ENCODE measurements around the gene CCR5AS.
"Not testable (repeated sequence)": the region's sequence is repeated elsewhere in the genome, so short reads cannot be mapped to it uniquely, and the experiment has no call there.

The CCR5AS gene

DNA sequence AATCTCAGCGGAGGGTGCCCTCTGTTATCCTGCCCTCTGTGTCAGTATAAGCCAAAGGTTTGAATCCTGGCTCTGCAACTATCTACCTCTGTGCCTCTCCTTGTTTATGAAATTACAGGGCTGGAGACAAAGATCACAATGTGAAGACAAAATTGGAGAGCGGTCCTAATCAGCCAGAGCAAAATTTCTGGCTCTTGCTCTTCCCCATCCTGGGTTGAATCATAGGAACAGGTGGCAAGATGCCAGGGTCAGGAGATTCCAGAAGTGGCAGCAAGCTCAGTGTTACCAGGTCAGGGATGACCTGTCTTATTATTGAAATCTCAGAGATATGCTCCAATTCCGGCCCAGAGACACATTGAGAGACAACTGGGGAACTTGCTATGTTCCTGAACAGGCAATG lies 55.2 kb downstream of the CCR5AS start:
- no peak for DNase-seq

DNA sequence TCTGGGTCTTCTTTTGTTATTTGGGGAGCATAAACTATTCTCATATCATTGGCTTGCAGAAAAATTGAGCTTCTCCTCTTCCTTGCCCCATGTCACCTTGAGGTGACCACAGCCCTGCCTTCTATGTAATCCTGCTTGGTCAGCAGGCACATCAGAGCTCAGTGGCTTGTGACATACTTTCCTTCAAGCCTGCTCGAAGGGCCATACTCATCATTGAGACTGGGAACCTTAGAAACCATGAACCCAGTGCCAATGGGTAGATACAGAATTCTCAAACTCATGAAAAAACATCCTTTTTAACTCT lies 56.7 kb downstream of the CCR5AS start:
- no peak for DNase-seq

DNA sequence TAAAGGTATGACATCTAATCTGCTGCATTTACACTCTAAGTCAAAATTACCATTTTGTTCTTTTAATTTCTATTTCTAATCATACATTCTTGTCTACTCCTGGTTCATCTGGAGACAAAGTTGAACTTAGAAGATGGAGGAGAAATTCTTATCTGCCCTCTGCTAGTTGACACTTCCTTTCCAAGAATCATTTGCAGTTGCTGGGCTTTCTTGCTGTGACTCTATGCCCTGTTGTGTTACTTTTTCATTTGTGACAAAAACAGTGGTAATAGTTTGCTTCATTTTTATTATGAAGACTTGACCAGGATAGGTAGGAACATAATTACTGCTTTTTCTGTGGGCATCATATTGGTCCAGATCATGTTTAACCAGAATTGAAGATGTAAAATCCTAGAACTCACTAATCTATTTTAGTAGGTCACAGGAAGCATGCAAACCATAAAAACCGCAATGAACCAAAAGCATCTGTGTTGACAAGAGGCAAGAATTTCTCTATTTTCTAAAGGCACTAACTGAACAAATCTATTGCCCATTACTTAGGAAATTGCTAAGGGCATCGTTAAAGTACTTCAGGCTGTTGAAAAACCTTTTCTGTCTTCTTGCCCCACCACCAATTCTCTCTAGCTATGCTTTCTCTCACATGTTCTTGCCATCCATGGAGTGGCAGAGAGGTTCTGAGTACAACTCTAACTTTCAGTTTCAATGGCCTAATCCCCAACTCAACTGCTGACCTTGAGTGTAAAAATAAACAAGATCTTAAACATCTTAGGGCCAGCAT lies 57.2 kb downstream of the CCR5AS start:
- DNase-seq, result no peak

DNA sequence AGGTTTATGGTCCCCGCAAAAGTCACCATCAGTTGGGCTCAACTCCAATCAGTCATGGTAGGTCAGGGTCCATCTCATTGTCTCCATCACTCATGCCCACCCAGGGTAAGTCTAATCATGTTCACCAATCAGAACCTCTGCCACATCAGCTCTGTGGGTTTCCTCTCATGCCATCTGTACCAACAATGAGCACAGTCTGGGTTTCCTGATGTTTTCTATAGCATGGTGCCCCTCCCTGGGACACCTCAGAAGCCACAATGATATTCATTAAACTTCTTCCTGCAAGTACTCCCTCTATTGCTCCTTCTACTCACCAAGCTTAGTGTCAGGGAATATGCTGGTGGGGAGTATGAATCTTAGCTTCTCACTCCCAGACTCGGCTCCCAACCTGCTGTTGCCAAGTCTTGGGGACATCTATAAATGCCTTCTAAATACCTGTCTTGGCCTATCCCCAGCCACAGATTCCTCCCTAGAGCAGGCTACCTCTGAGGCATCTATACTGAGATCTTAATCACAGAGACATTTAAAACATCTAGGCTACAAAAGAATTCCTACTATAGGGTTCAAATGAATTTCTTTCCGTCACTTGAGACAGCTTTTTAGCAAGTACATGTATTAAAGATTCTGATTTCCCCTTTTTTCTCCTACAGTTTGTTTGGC lies 57.9 kb downstream of the CCR5AS start:
- DNase-seq, result no peak

DNA sequence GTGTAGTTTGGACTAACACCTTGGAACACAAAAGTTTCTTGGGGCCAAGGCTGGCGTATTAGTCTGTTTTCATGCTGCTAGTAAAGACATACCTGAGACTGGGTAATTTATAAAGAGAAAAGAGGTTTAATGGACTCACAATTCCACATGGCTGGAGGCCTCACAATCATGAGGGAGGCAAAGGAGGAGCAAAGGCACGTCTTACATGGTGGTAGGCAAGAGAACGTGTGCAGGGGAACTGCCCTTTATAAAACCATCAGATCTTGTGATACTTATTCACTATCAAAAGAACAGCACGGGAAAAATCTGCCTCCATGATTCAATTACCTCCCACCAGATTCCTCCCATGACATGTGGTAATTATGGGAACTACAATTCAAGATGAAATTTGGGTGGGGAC lies 62.4 kb downstream of the CCR5AS start:
- no peak for DNase-seq

DNA sequence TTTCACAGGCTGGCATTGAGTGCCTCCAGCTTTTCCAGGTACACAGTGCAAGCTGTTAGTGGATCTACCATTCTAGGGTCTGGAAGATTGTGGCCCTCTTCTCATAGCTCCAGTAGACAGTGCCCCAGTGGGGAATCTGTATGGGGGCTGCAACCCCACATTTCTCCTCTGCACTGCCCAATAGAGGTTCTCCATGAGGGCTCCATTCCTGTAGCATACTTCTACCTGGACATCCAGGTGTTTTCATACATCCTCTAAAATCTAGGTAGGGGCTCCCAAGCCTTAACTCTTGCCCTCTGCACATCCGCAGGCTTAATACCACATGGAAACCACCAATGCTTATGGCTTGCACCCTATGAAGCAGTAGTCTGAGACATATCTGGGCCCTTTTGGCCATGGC lies 68.0 kb downstream of the CCR5AS start:
- DNase-seq, result no peak

DNA sequence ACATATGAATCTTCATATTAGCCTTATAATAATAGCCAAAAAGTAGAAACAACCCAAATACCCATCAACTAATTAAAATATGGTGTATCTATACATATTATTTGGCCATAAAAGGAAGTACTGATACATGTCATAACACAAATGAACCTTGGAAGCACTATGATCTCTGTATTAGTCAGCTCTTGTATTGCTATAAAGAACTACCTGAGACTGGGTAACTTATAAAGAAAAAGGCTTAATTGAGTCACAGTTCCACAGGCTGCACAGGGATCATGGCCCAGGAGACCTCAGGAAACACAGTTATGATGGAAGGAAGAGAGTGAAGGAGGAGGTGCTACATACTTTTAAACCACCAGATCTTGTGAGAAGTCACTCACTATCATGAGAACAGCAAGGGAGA lies 69.0 kb downstream of the CCR5AS start:
- no peak for DNase-seq

DNA sequence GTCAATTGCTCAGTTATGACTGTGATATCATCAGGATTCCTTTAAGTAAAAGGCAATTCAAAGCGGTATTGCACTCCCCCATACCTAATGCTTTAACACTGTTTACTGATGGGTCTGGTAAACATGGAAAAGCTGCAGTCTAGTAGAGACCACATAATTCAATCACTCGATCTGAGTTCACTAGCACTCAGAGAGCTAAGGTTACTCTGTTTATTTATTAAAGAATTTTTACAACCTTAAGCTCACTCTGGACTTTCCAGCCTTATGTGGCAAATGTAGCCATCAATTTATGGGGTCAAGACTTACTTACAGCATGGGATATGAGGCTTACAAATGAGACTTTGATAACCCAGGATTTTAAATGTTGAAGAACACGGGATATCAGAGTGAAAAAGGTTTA lies 71.3 kb downstream of the CCR5AS start:
- no peak for DNase-seq

DNA sequence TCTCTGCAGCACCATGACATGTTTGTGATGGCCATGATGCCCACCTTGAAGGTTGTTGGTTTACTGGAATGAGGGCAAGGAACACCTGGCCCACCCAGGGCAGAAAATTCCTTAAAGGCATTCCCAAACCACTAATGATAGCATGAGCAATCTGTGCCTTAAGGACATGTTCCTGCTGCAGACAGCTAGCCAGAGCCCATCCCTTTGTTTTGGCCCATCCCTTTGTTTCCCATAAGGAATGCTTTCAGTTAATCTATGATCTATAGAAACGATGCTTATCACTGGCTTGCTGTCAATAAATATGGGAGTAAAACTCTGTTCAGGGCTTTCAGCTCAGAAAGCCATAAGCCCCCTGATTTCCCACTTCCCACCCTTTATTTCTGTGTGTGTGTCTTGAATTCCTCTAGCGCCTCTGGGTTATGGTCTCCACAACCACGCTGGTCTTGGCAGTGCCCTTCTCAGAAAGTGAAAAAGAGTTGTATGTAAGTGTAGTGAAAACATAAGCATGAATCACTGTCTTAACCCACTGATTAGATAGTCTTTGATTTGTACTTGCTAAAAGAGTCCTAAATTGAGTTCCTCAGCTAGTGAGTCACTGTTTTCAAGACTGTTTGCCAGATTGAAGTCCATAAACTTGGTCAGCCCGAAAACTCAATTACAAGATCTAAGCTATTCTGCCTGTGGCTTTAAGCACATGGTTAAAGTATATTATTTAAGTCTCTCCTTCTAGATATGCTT lies 72.0 kb downstream of the CCR5AS start:
- peak; percentile 7 for DNase-seq

DNA sequence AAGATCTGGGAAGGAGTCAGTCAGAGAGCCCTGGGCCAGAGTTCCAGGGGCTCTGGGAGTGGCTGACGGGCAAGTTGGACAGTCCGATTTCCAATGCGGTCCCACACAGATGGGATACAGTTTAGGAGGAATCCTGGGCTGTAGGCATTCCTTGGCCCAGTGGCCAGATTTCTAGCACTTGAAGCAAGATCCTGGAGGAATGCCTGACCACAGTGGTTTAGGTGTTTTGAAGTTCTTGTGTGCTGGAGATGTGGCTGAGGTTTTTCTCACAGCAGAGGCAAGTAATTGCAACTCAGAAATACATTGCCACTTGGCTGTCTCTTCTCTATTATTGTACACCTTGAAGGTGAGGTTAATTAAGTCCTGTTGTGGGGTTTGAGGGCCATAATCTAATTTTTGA lies 76.2 kb downstream of the CCR5AS start:
- DNase-seq, result not testable (repeated sequence)

DNA sequence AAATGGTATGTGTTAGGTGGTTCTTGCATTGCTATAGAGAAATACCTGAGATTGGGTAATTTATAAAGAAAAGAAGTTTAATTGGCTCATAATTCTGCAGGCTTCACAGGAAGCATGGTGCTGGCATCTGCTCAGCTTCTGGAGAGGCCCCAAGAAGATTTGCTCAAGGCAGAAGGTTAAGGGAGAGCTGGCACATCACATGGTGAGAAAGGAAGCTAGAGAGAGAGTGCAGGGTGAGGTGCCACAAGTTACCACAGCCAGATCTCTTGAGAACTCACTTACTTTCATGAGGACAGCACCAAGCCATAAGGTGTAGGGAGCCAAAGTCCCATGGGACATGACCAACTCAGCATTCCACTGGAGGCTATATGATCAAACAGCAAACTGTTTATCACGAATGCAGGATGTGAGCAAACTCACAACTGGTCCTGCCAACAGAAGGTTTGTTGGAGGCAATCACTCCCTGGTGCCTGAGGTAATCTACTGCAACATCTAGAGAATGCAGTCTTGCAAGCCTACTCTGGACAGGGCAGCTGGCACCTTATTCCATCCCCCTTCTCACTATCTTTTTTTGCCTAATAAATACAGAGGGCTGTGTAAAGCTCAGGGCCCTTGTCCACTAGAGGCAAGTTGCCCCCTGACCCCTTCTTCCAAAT lies 81.1 kb downstream of the CCR5AS start:
- no peak for DNase-seq

DNA sequence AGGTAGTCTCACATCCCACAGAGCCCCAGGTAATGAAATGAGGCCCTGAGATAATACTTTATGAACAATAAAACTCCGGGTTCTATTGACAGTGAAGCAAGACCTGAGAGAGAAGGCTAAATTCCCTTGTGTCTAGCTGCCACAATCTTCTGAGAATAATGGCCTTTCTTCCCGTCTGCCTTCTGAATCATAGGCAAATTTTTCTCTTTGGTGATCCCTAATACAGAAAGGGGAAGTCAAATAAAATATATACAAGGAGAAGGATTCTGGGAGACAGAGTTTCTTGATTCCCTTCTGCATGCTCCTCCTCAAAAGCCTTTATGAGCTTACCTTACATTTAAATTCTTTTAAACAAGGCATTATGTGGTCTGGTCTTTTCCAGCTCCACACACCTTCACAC lies 82.8 kb downstream of the CCR5AS start:
- no peak for DNase-seq

DNA sequence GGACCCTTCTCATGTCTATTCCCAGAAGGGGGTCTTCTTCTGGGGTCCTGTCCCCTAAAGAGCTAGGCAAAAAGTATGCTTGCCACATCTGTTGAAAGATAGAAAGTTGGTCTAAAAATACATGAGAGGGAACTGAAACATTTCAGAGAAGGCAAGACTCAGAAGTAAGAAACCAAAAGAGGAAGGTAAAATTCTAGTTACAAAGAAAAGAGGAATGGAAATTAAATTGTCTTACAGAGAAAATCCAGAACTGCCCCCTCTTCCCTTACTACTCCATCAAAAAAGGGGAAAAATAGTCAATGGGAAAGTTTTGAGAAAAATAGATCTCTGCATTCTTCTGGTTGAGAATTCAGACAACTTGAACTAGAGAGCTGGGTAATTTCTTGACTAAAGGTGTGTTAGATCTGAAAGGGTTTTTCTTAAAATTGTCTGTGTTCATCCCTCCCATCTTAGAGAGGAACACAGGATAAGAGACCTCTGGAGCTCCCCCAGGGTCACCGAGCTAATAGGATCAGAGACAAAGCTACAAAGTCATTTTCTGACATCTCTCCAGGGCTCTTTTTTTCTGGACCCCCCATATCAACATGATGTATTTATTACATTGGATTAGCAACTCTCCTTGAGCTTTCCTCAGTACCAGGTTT lies 85.3 kb downstream of the CCR5AS start:
- DNase-seq, result no peak

DNA sequence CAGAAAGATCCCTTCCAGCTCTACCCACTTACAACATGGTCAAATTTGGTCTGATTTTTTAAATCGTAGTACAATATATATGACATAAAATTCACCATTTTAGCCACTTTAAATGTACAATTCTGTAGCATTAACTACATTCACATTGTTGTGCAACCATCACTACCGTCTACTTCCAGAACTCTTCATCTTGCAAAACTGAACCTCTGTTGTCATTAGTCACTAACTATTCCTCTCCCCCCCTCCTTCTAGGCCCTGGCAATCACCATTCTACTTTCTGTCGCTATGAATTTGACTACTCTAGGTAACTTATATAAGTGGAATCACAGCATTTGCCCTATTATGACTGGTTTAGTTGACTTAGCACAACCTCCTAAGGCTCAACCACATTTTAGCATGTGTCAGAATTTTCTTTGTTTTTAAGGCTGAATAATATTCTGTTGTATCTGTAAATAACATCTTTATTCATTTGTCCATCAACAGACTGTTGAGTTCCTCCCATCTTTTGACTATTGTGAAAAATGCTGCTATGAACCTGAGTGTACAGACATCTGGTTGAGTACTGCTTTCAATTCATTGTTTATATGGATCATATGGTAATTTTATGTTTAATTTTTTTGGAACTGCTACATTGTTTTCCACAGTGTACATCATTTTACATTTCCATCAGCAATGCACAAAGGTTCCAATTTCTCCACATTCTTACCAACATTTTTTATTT lies 88.5 kb downstream of the CCR5AS start:
- DNase-seq, result no peak

DNA sequence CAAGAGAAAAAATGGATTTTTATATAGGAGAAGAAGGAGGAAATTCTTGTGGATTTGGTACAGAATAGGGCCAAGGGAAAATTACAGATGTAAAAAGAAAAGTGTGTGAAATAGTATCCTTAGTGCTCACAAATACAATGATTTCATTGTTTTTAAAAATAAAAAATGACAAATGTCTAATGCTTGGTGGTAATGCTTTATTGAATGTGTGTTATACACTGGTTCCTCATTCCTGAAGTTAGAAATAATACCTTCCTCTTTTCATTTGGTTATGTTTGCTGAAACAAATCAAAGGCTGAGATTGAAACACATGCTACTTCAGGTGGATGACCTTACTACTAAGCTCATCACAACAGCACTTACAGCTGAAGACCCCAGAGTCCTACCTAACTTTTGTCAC lies 90.7 kb downstream of the CCR5AS start:
- DNase-seq, result no peak

DNA sequence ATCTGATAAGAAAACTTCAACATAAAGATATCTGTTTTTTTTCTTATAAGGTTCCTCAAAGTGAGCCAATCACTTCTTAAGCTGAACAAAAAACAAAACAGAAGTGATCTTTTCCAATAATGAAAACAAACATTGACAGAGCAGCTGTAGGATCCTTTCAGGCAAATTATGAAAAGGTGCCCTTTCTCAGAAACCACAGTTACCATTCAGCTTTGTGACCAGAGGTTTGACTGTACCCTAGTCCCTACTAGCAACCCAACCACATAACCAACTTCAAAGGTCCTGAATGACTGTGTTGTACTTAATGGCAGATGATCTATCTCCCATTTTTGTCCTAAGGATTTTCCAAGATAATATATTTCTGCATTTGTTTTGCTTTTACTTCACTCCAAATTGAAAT lies 92.3 kb downstream of the CCR5AS start:
- no peak for DNase-seq

Data from fibroblast of upper back skin (primary cell).